Fibroblast of skin of back (primary cell): ENCODE measurements around the gene MAGEA10. TPM values are rescaled to one million over a fixed set of nuclear protein-coding genes. Genes with fewer than 3 reads are reported as not detected.
"Not testable (repeated sequence)": the region's sequence is repeated elsewhere in the genome, so short reads cannot be mapped to it uniquely, and the experiment has no call there.

Source experiments
- DNase-seq: peaks from one replicate; pipeline ENCODE4 v3.0.0-alpha.2; 2013
- polyA plus RNA-seq, 2 experiments: library from polyadenylated mRNA; unstranded; fragments of 120-200 nt; gene quantifications; one replicate each; pipeline ENCODE4 v1.2.1, GENCODE V29; 2013; ENCODE audit not compliant: insufficient read length in 2 of 2

The MAGEA10 gene
- polyA plus RNA-seq (2013, experiment 1 of 2; ENCODE audit: insufficient read length), result not detected
- not detected for polyA plus RNA-seq (2013, experiment 2 of 2; ENCODE audit: insufficient read length)

DNA sequence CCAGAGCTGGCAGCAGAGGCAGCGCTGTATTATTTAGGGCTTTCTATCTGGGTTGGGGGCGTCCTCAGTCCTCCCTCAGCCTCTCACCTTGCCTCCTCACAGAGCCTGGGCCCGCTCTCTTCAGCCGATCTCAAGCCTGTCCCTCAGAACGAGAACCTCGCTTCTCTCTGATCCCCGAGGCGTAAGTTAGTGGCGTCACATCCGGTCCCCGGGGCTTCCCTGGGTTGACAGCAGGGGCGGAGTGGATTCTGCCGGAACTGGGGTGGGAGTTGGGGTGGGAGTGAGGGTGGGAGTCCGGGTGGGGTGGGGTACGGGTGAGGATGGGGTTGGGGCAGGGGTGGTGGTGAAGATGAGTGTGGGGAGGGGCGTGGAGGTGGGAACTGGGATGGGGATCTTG, at the start of gene MAGEA10:
Gene MAGEA10, minus strand, starts transcription at position 190 of the 397 bp plus-strand sequence. CDS start 2,957 bp downstream, outside the sequence.
- no peak for DNase-seq

DNA sequence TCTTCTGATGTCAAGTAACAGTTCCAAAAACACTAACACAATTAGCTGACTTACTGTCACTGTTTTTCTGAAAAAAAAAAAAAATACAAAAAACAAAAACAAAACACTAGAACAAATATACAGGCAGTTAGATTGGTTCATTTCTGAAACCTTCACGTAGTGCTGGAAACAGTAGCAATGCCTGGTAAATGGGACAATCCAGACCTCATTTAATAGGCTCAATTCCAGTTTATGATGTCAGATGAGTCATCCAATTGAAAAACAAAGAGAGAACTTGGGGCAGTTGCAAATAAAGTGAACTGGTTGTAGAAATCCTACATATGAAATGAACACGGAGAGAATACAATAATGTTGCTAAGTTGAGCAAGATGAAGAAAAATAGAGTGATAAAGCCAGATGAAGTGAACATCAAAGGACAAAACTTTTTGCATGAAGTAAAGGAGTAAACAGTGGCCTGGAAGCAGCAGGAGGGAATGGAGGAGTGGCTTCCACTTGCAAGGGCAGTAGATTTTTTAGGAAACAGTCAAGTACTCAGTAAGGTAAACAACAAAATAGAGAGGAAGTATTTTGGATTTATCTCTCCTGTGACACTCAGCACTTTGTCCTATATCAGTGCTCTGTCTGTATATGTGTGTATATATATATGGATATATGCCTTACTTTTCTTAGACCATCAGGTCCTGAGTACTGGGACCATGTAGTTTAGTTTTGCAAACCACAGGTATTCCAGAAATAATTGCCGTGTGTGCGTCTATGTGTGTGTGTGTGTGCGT, 39.3 kb upstream of the MAGEA10 start:
- DNase-seq, result no peak

DNA sequence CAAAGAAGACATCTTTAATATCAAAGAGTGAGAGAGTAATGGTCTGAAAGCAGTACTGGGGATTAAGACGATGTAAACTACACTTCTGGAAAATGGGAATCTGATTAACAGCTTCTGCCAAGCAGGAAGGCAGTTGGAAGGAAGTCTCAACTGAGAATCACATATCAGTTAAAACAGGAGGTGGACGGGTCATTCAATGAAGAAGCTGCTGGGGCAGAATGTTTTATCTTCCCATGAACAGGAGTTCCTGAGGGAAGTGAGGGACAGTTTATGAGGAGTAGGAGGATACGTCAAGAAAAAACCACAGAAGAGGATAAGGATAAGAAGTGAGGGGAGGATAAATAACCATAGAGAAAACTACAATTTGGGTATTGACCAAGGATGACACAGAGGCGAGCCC, 38.7 kb upstream of the MAGEA10 start:
- no peak for DNase-seq

DNA sequence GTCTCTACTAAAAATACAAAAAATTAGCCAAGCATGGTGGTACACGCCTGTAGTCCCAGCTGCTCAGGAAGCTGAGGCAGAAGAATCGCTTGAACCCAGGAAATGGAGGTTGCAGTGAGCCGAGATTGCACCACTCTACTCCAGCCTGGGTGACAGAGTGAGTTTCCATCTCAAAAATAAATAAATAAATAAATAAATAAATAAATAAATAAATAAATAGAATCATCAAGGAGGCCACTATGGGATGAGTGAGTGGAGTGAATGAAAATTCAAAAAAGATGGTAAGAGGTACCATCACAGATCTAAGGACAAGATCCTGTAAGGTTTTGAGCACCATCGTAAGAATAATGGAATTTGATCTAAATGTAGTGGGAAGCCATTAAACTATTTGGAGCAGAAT, 37.5 kb upstream of the MAGEA10 start:
- not testable (repeated sequence) for DNase-seq

DNA sequence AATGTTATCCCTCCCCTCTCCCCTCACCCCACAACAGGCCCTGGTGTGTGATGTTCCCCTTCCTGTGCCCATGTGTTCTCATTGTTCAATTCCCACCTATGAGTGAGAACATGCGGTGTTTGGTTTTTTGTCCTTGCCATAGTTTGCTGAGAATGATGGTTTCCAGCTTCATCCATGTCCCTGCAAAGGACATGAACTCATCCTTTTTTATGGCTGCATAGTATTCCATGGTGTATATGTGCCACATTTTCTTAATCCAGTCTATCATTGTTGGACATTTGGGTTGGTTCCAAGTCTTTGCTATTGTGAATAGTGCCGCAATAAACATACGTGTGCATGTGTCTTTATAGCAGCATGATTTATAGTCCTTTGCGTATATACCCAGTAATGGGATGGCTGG, 35.5 kb upstream of the MAGEA10 start:
- not testable (repeated sequence) for DNase-seq

DNA sequence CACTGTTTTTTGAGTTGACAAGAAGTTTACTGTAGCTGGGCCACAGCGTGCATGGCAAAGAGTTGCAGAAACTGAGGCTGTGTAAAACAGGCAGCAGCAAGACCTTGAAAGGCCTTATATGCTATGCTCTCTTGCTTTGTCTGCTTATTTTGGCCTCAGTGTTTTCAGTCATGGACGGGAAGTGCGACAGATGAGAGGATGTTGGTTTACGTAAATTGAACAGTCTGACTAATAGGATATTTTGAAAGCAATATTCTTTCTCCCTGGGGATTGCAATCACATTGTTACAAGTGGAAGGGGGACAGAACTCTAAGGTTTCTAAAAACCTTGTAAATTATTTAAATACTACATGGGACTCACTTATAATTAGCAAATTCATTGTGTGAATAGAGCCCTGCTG, 32.2 kb upstream of the MAGEA10 start:
- DNase-seq, result no peak

DNA sequence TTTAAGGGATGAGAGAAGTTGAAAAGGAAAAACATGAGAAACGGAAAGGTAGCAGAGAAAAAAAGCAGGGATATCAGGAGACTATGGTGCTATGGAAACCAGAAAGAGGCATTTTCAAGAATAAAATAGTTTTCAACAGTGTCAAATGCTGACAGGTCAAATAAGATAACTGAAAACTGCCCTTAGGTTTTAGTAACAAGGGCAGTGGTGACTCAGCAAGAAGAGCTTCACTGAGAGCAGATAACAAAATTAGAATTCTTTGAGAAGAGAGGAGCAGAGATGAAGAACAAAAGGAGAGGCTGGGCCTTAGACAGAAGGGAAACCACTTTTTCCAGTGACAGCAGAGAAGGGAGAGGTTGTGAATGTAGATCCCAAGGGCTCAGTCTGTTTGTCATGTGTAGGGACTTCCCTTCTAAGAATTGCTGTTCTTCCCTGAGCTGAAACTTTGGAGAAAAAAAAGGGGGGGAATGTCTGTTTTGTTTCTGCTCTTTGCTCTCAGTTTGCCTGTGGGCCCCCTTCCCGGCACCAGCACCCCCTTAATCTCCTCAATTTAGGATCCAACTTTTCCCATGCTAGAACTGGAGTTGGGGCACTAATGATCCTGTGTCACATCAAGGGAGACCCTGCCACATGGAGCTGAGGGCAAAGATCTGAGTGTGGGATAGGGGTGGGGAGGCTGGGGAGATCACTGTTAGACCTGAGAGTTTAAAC, 26.8 kb upstream of the MAGEA10 start:
- no peak for DNase-seq

DNA sequence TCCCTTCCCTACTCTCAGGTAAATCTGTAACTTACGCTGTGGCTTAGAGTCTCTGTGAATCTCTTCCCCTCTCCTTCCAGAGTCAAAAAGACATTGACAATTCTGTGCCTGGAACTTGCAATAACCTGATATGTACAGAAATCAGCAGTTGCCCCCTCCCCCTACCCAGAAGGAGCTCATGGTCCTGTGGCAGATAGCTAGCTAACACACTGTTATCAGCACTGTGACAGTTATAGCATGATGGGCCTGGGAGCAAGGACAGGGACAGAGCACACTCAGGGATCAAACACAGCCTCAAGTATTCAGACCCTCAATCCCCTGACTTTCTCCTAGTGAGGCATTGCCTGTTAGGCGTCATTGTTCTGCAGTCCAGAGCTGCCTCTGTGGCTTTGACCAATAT, 18.7 kb upstream of the MAGEA10 start:
- DNase-seq, result no peak

DNA sequence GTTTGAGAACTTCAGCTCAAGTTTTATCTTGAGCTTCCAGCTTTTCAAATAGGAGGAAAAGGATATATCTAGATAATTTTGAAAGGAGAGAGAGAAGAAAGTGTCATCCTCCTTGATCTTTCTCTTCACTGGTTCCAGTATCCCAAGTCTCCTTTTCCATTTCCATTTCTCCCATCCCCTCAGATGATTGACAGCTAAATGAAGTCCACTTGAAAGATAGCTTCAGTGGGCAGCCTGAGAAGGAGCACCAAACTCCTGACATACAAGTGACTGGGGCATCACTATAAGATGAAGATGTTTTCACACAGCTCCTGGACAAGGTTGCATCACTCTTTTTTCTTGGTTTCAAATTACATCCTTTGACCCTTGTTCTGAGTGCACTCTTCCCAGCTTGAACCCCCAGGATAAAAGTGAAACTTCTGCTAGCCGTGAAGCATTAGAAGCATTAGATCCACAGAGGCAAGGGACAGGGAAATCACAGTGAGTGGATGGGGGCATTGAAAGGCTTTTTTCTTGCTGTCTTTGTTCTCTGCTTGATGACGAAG, 17.5 kb upstream of the MAGEA10 start:
- DNase-seq, result no peak

DNA sequence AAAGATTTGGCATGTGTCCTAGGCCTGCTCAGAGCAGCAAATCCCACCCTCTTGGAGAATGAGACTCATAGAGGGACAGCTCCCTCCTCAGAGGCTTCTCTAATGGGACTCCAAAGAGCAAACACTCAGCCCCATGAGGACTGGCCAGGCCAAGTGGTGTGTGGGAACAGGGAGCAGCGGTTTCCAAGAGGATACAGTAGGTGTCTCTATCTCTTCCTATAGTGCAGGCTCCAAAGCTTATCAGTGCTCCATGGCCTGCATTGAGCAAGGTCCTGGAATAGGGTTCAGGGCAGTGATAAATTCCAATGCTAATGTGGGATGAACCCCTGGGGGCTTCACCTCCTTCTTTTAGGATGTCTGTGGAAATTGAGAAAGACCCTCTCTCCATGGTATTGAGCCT, 15.7 kb upstream of the MAGEA10 start:
- no peak for DNase-seq

DNA sequence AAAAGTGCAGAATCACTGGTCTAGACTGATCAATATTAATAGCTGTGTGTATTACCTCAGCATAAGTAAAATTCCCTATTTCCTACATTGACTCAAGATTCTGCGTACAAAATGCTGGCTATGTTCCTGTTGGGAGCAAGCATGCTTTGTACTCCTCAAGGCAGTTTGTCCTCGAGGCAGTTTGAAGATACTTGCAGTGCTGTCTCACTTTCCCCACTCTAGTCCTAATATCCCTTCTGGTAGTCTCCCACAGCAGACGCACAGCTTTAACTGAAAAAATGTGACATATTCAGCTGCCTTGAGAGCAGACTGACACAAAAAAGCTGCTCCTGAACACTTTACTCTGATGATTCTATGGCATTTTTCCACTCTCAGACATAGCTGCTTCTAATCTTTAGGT, 12.9 kb upstream of the MAGEA10 start:
- no peak for DNase-seq

DNA sequence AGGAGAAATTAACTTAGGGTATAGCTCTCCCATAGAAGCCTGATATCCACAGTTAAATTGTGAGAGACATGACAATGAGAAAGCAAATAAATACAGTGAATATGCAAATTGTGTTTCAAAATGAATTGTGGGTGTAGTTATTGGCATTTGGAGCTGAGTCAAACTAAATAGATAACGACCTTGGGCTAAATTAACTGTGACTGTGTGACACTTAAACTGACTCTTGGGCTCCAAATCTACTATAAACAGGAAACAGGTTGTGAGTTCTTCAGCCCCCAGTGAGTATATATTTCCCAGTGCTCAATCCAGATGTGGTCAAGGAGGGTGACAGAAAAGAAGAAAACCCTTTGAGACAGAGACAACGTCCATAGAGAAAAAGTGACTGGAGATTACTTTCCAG, 11.3 kb upstream of the MAGEA10 start:
- no peak for DNase-seq

DNA sequence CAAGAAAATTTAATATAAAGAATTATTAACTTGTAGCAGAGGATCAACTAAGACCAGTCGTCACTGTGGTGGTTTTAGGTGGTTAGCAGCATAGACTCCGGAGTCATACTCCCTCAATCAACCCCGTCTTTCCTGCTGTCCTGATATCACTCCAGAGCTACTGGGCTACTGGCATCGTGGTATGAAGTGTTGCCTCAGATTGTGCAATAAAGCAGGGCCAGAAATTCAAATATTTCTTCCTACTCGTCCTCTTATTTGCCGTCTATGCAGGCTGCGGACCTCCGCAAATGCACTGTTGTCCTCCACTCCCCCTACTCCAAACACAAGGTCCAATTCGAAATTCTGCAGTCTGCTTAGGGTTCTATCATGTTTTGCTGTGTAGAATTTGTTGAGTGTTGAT, 1.2 kb upstream of the MAGEA10 start:
- no peak for DNase-seq

DNA sequence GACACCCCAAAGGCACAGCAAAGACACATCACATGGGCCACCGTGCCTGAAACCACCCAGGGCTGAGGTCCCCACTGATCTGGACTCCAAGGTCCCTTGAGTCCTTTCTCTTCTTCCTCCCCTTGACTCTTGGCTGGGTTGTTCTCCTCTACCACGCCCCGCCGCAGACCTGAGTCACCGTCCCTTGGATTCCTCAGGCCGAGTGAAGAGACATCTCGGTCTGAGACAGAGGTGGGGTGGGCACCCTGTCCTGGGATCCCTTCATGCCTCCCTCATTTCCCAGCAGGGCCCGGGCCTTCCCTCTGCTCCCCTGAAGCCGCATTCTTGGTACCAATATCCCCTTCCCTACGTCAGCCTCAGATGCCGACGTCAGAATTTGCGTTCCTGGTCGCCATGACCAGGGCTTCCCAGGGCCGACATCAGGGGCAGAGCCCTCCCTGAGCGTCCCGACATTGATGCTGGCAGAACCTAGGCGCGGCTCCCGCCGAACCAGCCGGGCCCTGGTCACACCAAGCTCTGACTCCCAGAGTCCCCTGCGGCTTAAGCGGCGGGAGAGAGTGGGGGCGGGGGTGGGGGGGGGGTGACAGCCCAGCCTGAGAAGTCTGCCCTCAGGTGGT, 498 bp downstream of the MAGEA10 start:
- DNase-seq, result no peak

DNA sequence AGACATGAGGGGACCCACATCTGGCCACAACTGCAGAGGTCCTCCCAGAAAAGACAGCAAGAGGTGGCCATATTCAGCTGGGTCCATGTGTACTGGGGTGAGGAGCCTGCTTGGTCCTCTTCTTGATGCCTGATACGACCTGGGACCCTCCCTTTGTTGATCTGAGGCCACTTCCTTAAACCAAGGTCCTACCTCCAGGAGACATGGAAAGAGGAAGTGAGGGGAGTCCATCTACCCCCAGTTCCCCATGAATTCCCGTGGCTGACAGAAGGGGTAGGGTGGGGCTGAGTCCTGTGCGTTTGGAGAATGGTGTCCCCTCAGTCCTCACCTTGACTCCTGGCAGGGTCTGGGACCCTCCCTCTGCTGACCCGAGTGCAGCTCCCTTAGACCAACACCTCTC, 2.1 kb downstream of the MAGEA10 start:
- DNase-seq, result no peak

DNA sequence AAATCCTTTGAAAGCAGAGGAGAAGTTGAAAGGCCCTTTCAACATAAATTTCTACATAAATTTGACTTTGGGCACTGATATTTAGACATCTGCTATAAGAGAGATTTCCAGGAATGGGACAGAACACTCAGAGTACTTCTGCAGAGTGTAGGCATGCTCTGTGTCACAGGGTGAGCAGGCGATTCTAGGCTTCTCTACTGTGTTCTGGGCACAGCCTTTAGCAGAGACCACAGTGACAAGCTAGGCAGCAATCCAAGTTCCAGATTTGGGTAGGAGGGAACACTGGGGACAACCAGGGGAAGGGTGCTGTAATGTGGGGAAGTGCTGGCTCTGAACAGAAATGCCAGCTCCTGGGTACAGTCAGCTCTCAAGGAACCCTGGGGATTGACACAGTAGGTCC, 6.9 kb downstream of the MAGEA10 start:
- DNase-seq, result no peak

DNA sequence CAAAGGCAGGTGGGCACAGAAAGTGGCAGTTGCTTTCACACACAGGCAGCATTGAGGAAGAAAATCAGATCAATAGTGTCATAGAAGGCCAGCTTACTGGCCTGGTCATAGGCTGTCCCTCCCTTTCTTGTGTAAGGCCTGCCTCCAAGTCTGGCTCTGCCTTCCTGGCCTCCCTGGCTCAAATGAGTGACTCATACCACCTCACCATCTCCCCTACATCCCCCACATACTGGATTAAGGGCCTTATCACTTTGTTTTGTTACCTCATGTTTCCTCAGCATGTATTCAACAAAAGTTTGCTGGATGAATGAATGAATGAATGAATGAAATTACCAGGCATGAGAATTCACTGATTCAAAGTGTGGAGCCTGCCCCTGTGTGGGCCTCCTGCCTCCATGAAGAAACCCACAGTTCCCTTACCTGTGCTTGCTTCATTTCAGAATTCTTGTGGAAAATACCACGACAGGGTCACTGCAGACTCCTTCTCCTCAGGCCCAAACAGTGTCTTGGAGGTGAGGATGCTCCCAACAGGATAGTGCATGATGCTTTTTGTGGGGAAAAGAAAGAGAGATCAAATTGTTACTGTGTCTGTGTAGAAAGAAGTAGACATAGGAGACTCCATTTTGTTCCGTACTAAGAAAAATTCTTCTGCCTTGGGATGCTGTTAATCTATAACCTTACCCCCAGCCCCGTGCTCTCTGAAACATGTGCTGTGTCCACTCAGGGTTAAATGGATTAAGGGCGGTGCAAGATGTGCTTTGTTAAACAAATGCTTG, 9.1 kb downstream of the MAGEA10 start:
- DNase-seq, result not testable (repeated sequence)

DNA sequence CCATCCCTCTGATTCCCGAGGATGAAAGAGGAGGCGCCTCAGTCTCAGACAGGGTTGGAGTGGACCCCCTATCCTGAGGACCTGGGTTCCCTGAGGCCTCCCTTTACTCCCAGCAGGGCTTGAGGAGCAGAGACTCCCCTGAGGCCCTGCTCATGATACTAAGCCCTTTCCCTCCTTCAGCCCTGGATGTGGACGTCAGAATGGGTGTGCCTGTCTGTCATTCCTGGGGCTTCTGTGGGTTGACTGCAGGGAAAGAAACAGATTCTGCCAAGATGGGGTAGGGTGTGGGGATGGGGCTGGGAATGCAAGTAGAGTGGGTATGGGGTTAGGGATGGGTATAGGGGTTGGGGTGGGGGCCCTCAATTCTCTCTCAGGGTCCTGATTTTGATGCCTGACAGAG, 21.1 kb downstream of the MAGEA10 start:
- no peak for DNase-seq

DNA sequence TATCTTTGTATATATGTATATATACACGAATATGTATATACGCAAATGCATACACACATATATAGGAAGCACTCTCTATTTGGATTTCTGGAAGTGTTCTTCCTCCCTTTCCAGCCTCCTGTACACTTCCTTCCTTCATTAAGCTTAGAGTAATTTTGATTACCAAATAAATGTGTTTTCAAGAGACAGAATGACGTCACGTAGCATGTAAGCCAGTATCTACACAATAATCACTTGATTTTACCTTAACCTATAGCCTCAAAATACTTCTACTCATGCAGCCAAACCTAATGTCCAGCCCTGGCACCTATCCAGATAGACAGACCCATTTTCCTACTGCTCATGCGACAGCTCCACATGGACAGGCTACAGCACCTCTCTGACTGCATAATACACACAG, 29.9 kb downstream of the MAGEA10 start:
- no peak for DNase-seq

DNA sequence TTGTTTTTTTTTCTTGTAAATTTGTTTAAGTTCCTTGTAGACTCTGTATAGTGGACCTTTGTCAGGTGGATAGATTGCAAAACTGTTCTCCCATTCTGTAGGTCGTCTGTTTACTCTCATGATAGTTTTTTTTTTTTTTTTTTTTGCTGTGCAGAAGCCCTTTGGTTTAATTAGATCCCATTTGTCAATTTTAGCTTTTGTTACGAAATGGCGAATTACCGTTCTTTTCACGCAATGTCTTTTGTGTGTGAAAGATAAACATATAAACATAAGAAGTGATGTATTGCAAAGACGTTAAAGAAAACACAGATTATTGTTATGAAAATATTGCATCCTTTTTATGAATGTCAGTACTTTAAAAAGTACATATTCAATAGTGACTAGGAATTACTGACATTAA, 34.5 kb downstream of the MAGEA10 start:
- DNase-seq, result no peak

DNA sequence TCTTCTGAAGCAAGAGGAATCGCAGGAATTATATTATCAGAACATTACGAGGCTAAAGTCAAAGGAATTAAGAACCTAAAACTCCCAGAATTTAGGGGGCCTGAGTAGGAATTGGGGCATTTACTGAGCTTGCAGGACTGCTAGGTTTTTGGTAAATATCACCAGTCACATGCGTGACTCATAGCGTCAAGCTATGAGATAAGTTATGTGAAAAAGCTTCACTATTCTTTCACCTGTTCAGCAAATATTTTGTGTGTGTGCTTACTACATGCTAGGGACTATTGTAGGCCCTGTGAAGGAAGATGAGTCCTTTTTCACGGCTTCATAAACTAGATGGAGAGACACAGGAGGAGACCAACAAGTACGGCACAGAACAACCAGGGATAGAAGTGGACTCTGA, 52.2 kb downstream of the MAGEA10 start:
- no peak for DNase-seq
